SK-N-SH treated with all-trans-retinoic acid at 6 μM for 48 hours (cell line): ENCODE data around the gene WIPF2.

Experiments used
- ATAC-seq: fragments of 200-7000 bp; cut with Tn5 transposase; 3 replicates; pipeline ENCODE4 v1.9.1; 2020; ENCODE audit warnings: mild to moderate bottlenecking, moderate library complexity
- ARNTL ChIP-seq: fragments of 450-650 bp; formaldehyde crosslinking; IDR thresholded peaks from 2 replicates; pipeline ENCODE4 v1.5.0; 2020; ENCODE audit warnings: low read depth, mild to moderate bottlenecking, moderate library complexity, borderline replicate concordance
- BACH2 ChIP-seq: fragments of 250-450 bp; sonication (Bioruptor Pico); IDR thresholded peaks from 2 replicates; pipeline ENCODE4 v1.9.0; 2021; ENCODE audit warnings: mild to moderate bottlenecking, borderline replicate concordance
- GLIS3 ChIP-seq: fragments of 250-450 bp; sonication (Bioruptor Pico); IDR thresholded peaks from 2 replicates; pipeline ENCODE4 v1.5.0; 2020; ENCODE audit warnings: mild to moderate bottlenecking, moderate library complexity
- ISL1 ChIP-seq: fragments of 250-450 bp; sonication (Bioruptor Pico); IDR thresholded peaks from 2 replicates; pipeline ENCODE4 v2.1.2; 2022; ENCODE audit warnings: mild to moderate bottlenecking, moderate library complexity
- OSR1 ChIP-seq: fragments of 250-450 bp; sonication (Bioruptor Pico); IDR thresholded peaks from 2 replicates; pipeline ENCODE4 v1.8.0; 2022; ENCODE audit warnings: moderate library complexity, mild to moderate bottlenecking, inconsistent platforms
- RARB ChIP-seq: fragments of 250-450 bp; sonication (Bioruptor Pico); IDR thresholded peaks from 2 replicates; pipeline ENCODE4 v1.8.0; 2021; ENCODE audit warnings: mild to moderate bottlenecking, moderate library complexity
- SNAI2 ChIP-seq: fragments of 250-450 bp; sonication (Bioruptor Pico); IDR thresholded peaks from 2 replicates; pipeline ENCODE4 v1.5.0; 2020; ENCODE audit warnings: mild to moderate bottlenecking, moderate library complexity
- TCF4 ChIP-seq: fragments of 250-450 bp; sonication (Bioruptor Pico); IDR thresholded peaks from 2 replicates; pipeline ENCODE4 v1.8.0; 2021; ENCODE audit warnings: mild to moderate bottlenecking, moderate library complexity, borderline replicate concordance
- TOX ChIP-seq: fragments of 250-450 bp; sonication (Bioruptor Pico); IDR thresholded peaks from 2 replicates; pipeline ENCODE4 v1.8.0; 2021; ENCODE audit warnings: mild to moderate bottlenecking, moderate library complexity, borderline replicate concordance
- ZFP3 ChIP-seq: fragments of 250-450 bp; sonication (Bioruptor Pico); IDR thresholded peaks from 2 replicates; pipeline ENCODE4 v1.5.0; 2020; ENCODE audit warnings: mild to moderate bottlenecking, moderate library complexity
- ZFP30 ChIP-seq: fragments of 450-650 bp; formaldehyde crosslinking; IDR thresholded peaks from 2 replicates; pipeline ENCODE4 v1.5.0; 2022; ENCODE audit warnings: mild to moderate bottlenecking, moderate library complexity
- ZNF565 ChIP-seq: fragments of 450-650 bp; formaldehyde crosslinking; conservative IDR thresholded peaks from 2 replicates; pipeline ENCODE4 v1.5.0; 2020; ENCODE audit warnings: low read depth, mild to moderate bottlenecking, moderate library complexity
- ZNF8 ChIP-seq: fragments of 450-650 bp; formaldehyde crosslinking; IDR thresholded peaks from 2 replicates; pipeline ENCODE4 v1.5.0; 2020; ENCODE audit warnings: mild to moderate bottlenecking, moderate library complexity
- TF ChIP-seq, protein P1 (sequence below): fragments of 250-450 bp; sonication (Bioruptor Pico); IDR thresholded peaks from 2 replicates; pipeline ENCODE4 v1.5.1; 2021; ENCODE audit warnings: mild to moderate bottlenecking, moderate library complexity
- TF ChIP-seq, protein P2 (sequence below): fragments of 250-450 bp; sonication (Bioruptor Pico); IDR thresholded peaks from 2 replicates; pipeline ENCODE4 v1.8.0; 2021; ENCODE audit warnings: low read depth, mild to moderate bottlenecking, moderate library complexity, borderline replicate concordance
- TF ChIP-seq, protein P3 (sequence below): fragments of 250-450 bp; sonication (Bioruptor Pico); IDR thresholded peaks from 2 replicates; pipeline ENCODE4 v1.5.0; 2020; ENCODE audit warnings: mild to moderate bottlenecking, moderate library complexity

WIPF2 gene

DNA sequence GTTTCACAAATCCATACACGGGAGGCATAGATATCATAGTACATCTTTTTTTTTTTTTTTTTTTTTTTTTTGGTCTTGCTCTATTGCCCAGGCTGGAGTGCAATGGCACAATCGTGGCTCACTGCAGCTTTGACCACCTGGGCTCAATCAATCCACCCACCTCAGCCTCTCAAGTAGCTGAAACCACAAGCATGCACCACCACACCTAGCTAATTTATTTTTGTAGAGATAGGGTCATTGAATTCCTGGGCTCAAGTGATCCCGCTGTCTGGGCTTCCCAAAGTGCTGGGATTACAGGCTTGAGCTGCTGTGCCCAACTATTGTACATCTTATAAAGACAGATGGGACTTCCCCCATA lies 45.3 kb upstream of the WIPF2 start (continued):
- no peak for TF ChIP-seq ZFP30 (CRISPR knock-in tag)
- no peak for TF ChIP-seq OSR1
- no peak for TF ChIP-seq ISL1 (CRISPR knock-in tag)
- TF ChIP-seq, protein P1, sequence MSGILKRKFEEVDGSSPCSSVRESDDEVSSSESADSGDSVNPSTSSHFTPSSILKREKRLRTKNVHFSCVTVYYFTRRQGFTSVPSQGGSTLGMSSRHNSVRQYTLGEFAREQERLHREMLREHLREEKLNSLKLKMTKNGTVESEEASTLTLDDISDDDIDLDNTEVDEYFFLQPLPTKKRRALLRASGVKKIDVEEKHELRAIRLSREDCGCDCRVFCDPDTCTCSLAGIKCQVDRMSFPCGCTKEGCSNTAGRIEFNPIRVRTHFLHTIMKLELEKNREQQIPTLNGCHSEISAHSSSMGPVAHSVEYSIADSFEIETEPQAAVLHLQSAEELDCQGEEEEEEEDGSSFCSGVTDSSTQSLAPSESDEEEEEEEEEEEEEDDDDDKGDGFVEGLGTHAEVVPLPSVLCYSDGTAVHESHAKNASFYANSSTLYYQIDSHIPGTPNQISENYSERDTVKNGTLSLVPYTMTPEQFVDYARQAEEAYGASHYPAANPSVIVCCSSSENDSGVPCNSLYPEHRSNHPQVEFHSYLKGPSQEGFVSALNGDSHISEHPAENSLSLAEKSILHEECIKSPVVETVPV (CRISPR knock-in tag) = no peak
- TF ChIP-seq, protein P2, sequence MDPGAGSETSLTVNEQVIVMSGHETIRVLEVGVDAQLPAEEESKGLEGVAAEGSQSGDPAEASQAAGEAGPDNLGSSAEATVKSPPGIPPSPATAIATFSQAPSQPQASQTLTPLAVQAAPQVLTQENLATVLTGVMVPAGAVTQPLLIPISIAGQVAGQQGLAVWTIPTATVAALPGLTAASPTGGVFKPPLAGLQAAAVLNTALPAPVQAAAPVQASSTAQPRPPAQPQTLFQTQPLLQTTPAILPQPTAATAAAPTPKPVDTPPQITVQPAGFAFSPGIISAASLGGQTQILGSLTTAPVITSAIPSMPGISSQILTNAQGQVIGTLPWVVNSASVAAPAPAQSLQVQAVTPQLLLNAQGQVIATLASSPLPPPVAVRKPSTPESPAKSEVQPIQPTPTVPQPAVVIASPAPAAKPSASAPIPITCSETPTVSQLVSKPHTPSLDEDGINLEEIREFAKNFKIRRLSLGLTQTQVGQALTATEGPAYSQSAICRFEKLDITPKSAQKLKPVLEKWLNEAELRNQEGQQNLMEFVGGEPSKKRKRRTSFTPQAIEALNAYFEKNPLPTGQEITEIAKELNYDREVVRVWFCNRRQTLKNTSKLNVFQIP (CRISPR knock-in tag) = no peak
- no peak for TF ChIP-seq TCF4 (CRISPR knock-in tag)

DNA sequence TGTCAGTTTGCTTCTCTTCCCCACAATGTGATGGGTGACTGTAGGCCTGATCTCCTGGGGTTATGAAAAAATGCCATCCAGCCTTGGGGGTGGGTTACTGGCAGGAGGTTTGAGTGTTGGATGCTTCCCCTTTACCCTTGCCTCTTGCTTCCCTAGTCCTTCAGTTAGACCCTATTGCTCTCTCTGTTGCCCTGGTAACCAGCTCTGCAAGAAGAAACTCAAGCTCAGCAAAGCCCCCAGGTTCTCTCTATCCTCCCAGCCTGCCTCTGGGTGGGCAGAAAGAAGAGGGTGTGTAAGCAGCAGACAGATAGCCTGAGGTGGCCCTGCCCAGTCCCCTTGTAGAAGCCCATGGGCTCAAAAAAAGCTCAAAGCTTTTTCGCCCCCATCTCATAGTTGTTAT lies 44.6 kb upstream of the WIPF2 start:
- no peak for ATAC-seq
- TF ChIP-seq ISL1 (CRISPR knock-in tag) = no peak
- TF ChIP-seq ARNTL (CRISPR knock-in tag) = no peak
- TF ChIP-seq ZNF565 (CRISPR knock-in tag) = no peak
- TF ChIP-seq BACH2 (CRISPR knock-in tag) = no peak
- no peak for TF ChIP-seq OSR1
- TF ChIP-seq, all 23 proteins: peak for 0

DNA sequence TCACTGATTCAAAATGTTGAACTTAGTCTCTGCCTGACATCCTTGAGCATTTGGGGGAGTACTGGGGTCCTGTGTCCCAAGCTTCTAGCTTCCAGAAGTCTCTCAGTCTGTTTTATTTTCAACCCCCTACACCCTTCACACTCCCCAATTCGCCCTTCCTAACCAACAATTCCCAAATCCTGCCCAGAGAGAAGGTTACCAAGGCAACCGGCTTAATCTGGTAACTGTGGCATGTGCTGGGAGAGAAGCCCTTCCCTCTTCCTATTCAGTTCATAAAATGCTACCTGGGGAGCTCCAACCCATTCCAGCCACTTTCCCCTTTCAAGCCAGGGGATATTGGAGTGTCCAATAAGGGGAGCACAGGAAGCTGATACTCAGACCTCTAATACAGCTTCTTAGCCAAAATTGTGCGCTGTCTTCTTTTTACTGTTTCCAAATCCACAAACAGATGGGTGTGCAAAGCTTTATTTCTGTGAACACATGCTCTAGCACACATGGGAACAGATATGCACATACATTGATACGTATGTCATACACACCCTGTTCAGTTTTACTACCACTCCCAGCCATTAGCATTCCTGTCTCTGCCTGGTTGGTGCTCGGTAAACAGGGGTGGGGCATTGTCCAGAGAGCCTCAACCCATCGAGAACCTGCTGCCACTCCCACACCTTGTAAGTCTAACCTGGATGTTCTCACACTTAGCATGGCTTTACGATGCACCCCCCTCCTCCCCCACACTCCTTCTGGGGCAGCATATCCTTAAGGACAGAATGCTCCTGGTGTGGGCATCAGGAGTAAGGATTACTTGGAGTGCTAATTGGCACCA lies 43.0 kb upstream of the WIPF2 start:
- TF ChIP-seq TOX (CRISPR knock-in tag) = no peak
- no peak for TF ChIP-seq RARB
- TF ChIP-seq, all 23 proteins: peak for 0
- ATAC-seq = no peak

DNA sequence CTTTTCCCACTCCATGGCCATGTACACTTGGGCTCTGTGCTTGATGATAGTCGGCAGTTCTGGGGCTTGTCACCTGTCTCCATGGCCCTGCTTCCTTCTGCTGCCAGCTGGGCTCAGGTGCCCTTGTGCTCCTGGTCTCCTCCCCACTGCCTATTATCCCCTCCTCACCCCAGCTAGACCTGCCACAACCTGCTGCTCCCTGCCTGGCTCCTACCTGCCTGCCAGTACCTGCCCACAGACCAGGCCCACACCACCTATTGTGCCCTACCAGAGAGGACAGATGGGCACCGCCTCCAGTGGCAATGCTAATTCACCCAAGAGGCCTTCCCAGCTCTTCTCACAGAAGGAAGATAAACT lies 42.4 kb upstream of the WIPF2 start:
- peak; percentile 3 for ATAC-seq
- TF ChIP-seq ZFP30 (CRISPR knock-in tag) (no peak), ARNTL (CRISPR knock-in tag) (no peak), BACH2 (CRISPR knock-in tag) (no peak), SNAI2 (CRISPR knock-in tag) (no peak), GLIS3 (CRISPR knock-in tag) (no peak), ZFP3 (CRISPR knock-in tag) (no peak), TCF4 (CRISPR knock-in tag) (no peak), ZNF8 (CRISPR knock-in tag) (no peak)
- TF ChIP-seq, protein P1 (CRISPR knock-in tag) = no peak
- TF ChIP-seq, protein P2 (CRISPR knock-in tag) = no peak
- TF ChIP-seq, protein P3, sequence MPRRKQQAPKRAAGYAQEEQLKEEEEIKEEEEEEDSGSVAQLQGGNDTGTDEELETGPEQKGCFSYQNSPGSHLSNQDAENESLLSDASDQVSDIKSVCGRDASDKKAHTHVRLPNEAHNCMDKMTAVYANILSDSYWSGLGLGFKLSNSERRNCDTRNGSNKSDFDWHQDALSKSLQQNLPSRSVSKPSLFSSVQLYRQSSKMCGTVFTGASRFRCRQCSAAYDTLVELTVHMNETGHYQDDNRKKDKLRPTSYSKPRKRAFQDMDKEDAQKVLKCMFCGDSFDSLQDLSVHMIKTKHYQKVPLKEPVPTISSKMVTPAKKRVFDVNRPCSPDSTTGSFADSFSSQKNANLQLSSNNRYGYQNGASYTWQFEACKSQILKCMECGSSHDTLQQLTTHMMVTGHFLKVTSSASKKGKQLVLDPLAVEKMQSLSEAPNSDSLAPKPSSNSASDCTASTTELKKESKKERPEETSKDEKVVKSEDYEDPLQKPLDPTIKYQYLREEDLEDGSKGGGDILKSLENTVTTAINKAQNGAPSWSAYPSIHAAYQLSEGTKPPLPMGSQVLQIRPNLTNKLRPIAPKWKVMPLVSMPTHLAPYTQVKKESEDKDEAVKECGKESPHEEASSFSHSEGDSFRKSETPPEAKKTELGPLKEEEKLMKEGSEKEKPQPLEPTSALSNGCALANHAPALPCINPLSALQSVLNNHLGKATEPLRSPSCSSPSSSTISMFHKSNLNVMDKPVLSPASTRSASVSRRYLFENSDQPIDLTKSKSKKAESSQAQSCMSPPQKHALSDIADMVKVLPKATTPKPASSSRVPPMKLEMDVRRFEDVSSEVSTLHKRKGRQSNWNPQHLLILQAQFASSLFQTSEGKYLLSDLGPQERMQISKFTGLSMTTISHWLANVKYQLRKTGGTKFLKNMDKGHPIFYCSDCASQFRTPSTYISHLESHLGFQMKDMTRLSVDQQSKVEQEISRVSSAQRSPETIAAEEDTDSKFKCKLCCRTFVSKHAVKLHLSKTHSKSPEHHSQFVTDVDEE (CRISPR knock-in tag) = no peak
